ENCODE results near the gene OMG.

OMG gene

DNA sequence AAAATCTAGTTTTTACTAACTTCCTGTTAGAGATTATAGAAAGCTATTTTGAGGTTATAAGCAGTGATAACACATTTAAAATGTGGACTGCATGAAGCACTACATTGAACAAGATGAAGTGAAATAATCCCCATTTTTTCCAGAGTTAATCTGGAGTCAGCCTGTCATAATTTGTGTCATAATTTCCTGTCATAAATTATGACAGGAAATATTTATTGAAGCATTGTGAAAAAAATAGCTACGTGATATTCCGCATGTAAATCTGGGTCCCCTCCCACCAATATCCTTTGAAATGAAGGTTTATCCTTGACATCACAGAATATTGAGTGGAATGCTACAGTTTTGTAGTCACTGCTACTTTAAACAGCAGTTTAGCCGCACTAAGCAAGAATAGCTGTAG is 40.1 kb downstream of the OMG start:
- no peak for DNase-seq

DNA sequence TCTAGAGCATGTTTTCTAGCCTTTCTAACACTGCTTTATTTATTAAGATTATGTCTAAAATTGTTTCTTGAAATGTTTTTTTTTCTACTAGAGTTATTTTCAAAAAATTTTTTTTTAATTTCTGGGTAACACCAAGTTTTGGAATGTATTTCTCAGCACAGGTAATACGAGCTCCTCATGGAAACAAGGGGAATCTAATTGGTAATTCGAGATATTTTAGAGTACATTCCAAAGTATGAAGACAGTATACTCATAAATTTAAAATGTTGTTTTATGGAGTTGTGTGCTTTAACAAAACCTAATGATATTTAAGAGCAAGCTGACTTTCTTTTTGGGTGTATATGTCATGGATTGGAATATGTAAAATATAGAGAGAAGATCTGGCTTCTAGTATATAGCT is 42.4 kb downstream of the OMG start:
- DNase-seq, result no peak

DNA sequence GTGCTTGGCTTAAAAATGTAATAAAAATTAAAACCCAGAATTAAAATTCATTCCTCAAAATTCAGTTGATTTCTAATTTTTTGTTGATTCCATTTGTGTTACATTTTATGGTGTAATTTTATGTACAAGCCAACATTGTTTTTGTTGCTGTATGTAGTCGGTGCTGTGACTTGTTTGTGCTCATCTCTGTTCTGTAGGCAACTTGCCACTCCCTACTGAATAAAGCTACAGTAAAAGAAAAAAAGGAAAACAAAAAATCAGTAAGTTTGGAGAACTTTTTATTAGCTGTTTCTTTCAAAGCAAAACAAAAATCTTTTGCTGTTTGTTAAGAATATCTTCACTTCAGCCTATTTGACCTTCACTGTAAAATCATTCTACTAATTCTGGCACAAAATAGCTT is 44.3 kb downstream of the OMG start:
- DNase-seq, result no peak

DNA sequence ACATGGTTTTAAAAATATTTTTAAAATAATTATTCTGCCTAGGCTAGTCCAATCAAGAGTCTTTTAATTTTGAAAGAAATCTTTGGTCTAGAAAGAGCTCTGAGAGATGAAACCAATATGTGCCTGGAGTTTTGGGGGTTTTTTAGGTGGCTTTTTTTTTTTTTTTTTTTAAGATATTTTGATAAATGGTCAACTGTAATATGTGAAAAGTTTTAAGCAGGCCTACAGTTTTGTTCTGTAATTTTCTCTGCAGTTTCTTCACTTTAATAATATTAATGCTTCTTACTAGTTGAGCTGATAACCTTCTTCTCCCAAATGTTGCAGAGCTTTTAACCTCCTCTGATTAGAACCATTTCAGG is 45.1 kb downstream of the OMG start:
- no peak for DNase-seq

DNA sequence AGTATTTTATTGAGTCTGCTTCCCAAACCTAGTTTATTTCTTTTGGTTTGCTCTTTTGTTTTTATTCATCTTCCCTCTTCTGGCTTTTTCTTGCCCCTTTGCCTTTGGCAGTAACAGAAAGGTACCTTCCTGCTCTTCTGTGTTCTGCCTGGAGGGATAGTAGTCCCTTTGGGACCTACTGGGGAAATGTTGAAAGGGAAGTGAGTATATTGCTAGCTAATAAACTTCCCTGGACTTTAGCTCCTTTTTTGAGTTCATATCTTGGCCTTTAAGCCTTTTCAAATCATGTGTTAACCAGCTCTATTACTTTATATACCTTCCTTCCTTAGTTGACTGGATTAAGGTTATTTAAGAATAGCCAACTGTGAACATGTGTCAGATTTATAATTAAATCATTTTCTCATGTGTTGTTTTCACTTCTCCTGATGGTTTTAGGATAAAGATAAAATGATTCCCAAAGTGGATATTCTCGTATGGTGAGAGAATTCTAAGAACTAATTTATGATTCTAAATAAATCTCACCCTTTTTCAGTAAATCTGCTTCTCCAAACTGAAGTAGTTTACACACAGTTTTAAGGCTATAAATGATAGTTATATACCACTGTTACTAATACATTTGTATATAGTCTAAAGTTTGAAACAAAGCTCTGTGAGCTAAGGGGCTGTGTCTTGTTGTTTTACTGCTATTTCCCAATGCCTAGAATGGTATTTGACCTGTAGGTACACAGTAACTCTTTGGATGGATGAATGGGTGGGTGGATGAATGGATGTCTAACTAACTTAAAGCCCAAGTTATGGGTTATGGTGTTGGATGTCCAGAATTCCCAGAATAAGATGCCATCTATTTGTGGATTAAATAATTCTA is 45.7 kb downstream of the OMG start:
- DNase-seq, result no peak

DNA sequence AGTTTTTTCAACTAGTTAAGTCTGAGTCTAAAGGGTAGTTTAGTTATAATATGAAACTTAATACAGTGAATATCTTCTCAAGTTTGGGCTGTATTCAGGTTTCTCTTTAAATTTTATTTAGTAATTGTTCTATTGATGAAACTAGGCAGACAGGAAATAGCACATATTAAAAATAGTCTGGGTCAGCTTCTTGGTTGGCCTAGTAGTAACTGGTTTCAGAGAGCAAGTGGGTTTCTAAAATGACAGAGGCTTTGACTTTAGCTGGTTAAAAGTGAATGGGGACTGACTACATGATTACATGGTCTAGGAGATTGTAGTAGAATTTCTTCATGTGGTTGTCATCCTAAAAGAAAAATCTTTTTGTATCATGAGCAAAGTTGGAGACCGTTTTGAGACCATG is 46.8 kb downstream of the OMG start:
- no peak for DNase-seq

DNA sequence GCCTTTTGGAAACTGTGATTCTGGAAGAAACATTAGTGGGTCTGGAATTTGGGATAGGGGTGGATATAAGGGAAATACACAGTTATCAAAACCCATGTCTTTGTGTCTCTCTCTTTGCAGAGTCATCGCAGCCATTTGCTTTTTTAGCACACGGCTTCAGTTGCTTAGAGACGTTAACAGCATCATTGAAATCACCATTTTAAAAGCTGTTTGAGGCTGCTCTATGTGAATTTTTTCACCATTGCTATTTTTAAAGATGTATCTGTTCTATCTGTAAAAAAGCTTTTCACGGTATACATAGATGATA is 47.3 kb downstream of the OMG start:
- DNase-seq, result no peak

DNA sequence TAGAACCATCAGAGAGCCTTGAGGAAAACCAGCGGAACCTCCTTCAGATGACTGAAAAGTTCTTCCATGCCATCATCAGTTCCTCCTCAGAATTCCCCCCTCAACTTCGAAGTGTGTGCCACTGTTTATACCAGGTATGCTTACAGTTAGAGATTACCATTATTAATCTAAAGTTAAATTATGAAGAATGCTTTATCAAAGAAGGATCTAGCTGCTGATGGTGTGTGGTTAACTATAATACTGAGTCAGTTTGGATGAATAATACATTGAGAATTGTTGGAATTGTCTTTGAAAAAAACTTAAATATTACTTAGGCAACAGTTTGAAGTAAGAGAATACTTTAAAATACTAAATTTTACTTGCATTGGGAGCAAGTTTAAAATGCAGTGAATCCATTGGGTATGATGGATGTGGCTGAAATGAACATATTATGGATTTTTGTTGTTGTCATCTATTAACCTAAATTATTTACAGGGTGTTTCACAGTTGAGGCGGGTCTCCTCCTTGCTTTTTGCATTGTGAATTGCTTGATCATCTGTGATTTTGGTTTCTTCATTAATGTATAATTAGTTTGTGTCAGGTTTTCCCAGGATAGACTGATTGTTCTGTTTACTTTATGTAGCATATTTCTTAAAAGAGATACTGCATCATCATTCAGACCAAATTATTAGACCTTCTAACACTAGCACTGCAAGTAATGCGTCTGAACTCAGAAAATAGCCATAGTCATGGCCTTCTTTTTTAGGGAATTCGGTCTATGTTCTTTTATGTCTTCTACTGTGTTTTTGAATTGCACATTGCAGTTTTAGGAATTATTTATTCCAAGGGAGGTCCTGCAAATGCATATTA is 47.8 kb downstream of the OMG start:
- no peak for DNase-seq
